ENCODE measurements around the gene BBS5.

Gene BBS5

GRCh38 chr2:169461143-169461542, 18.2 kb upstream of the BBS5 start:
- no peak overlapping the region for H3K27ac ChIP-seq
- TF ChIP-seq ZFX (IDR thresholded peaks at IDR 0.05; ENCODE audit: borderline replicate concordance) (no peak), CTCF (IDR thresholded peaks at IDR 0.05) (no peak)

GRCh38 chr2:169462896-169463695, 16.2 kb upstream of the BBS5 start:
- H3K27ac ChIP-seq = no peak overlapping the region
- TF ChIP-seq CTCF (IDR thresholded peaks at IDR 0.05) = no peak
- no peak for TF ChIP-seq ZFX (IDR thresholded peaks at IDR 0.05; ENCODE audit: borderline replicate concordance)

GRCh38 chr2:169464466-169464865, 14.8 kb upstream of the BBS5 start:
- TF ChIP-seq ZFX (IDR thresholded peaks at IDR 0.05; ENCODE audit: borderline replicate concordance) = no peak
- no peak for TF ChIP-seq CTCF (IDR thresholded peaks at IDR 0.05)
- H3K27ac ChIP-seq = no peak overlapping the region

- TF ChIP-seq ZFX (IDR thresholded peaks at IDR 0.05; ENCODE audit: borderline replicate concordance) (no peak), CTCF (IDR thresholded peaks at IDR 0.05) (no peak)
- H3K27ac ChIP-seq = no peak overlapping the region
Observed at GRCh38 chr2:169464882-169465281, 14.4 kb upstream of the BBS5 start.

GRCh38 chr2:169468841-169469240, 10.5 kb upstream of the BBS5 start:
- TF ChIP-seq CTCF (IDR thresholded peaks at IDR 0.05) (no peak), ZFX (IDR thresholded peaks at IDR 0.05; ENCODE audit: borderline replicate concordance) (no peak)
- H3K27ac ChIP-seq = no peak overlapping the region

GRCh38 chr2:169469952-169470572, 9.2 kb upstream of the BBS5 start:
- H3K27ac ChIP-seq = no peak overlapping the region
- TF ChIP-seq CTCF (IDR thresholded peaks at IDR 0.05) (no peak), ZFX (IDR thresholded peaks at IDR 0.05; ENCODE audit: borderline replicate concordance) (no peak)

GRCh38 chr2:169472249-169472648, 7.0 kb upstream of the BBS5 start:
- no peak overlapping the region for H3K27ac ChIP-seq
- no peak for TF ChIP-seq CTCF (IDR thresholded peaks at IDR 0.05)
- TF ChIP-seq ZFX (IDR thresholded peaks at IDR 0.05; ENCODE audit: borderline replicate concordance) = no peak
